Muscle layer of colon (tissue), 2 donors: ENCODE measurements around the gene OPHN1.

ENCODE experiments used
- H3K27ac ChIP-seq: one replicate; pipeline ENCODE4 v1.7.0; 2013; ENCODE audit warnings: low read depth, mild to moderate bottlenecking, low read length, moderate library complexity
- H3K27me3 ChIP-seq, 2 donors: one replicate each; pipeline ENCODE4 v1.7.0; 2013; ENCODE audit warnings: low read length in 2 of 2, mild to moderate bottlenecking in 2 of 2; ENCODE audit not compliant: insufficient read depth in 2 of 2, control insufficient read depth in 1 of 2
- H3K36me3 ChIP-seq: one replicate; pipeline ENCODE4 v1.7.0; 2013; ENCODE audit warnings: mild to moderate bottlenecking, low read length; ENCODE audit not compliant: insufficient read depth
- H3K4me1 ChIP-seq: one replicate; pipeline ENCODE4 v1.7.0; 2013; ENCODE audit warnings: mild to moderate bottlenecking, low read length; ENCODE audit not compliant: insufficient read depth
- H3K4me3 ChIP-seq, 2 donors: one replicate each; pipeline ENCODE4 v1.7.0; 2013; ENCODE audit warnings: low read length in 2 of 2, low read depth in 1 of 2, mild to moderate bottlenecking in 1 of 2, moderate library complexity in 1 of 2
- H3K9ac ChIP-seq: one replicate; pipeline ENCODE4 v1.7.0; 2013; ENCODE audit warnings: low read length
- H3K9me3 ChIP-seq: one replicate; pipeline ENCODE4 v1.7.0; 2013; ENCODE audit warnings: mild to moderate bottlenecking, low read length
- donor health status: abdominal sarcoma.
- donor health status: Adenocarcinoma of cecum.

The OPHN1 gene, protein sequence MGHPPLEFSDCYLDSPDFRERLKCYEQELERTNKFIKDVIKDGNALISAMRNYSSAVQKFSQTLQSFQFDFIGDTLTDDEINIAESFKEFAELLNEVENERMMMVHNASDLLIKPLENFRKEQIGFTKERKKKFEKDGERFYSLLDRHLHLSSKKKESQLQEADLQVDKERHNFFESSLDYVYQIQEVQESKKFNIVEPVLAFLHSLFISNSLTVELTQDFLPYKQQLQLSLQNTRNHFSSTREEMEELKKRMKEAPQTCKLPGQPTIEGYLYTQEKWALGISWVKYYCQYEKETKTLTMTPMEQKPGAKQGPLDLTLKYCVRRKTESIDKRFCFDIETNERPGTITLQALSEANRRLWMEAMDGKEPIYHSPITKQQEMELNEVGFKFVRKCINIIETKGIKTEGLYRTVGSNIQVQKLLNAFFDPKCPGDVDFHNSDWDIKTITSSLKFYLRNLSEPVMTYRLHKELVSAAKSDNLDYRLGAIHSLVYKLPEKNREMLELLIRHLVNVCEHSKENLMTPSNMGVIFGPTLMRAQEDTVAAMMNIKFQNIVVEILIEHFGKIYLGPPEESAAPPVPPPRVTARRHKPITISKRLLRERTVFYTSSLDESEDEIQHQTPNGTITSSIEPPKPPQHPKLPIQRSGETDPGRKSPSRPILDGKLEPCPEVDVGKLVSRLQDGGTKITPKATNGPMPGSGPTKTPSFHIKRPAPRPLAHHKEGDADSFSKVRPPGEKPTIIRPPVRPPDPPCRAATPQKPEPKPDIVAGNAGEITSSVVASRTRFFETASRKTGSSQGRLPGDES

DNA sequence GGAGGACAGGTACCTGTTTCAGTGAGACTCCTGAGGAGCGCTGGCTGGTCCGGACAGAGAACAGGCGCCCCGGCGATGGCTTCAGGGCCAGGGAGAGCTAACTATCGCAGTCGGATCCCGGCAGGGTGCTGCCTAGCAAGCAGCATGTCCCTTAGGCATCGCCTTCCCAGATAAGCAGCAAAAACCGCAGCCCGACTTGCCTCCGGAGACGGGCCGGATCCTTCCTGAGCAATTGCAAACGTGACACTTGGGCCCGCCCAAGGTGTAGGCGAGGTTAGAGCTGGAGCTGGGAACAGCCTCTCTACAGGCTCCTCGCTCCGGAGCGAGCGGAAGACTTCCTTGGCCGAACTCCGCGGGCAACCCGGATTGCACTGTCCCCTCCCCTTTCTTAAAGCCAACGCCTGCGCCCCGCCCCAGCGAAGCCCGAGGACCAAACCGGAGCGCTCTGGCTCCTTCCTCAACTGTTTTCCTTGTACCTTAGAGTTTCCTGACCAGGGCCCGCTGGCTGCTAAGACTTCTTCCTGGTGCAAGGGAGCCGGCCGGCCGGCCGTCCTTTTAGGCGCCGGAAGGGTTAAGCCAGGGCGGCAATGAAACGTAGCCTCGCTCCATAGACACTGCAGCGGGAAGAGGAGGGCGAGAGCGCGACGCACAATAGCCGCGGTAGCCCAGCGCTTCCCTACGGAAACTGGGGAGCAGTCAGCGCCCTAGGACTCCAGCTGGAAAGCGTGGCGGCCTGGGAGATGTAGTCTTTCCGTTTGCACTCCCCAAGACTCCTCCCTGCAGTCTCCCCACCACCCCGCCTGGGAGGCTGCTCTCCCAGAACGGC is at the start of gene OPHN1:
Gene OPHN1, minus strand, starts transcription at position 341 of the 826 bp plus-strand sequence. CDS start 475 bp downstream, outside the sequence.
- Histone ChIP-seq H3K36me3 (no peaks in the 10 kb centered on the region), H3K4me1 (peaks cover 18% of the 10 kb centered on the region), H3K4me3 (peak within 1 kb of the TSS; percentile 43 to 82), H3K27me3 (peaks cover 0 to 6% of the 10 kb centered on the region in 2 donors), H3K9me3 (no peaks in the 10 kb centered on the region), H3K9ac (peak within 1 kb of the TSS; percentile 67), H3K27ac (peak within 1 kb of the TSS; percentile 74)

DNA sequence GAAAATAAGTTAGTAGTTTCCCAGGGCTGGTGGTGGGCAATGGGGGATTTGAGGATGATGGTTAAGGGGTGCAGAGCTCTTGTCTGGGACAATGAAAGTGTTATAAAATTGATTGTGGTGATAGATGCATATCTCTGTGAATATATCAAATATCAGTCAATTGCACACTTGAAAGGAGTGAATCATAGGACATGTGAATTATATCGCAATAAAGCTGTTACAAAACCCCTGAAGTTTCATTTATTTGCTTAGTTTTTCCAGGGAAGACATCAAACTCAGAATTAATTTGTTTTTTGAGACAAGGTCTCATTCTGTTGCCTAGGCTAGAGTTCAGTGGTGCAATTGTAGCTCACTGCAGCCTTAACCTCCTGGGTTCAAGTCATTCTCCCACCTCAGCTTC is 47.7 kb upstream of the OPHN1 start:
- no peak overlapping the region for H3K27ac ChIP-seq
- H3K4me3 ChIP-seq, result no peak overlapping the region
- no peaks in the 10 kb centered on the region for H3K9me3 ChIP-seq
- H3K36me3 ChIP-seq, result no peaks in the 10 kb centered on the region
- H3K4me1 ChIP-seq, result no peaks in the 10 kb centered on the region
- no peak overlapping the region for H3K9ac ChIP-seq
- no peaks in the 10 kb centered on the region for H3K27me3 ChIP-seq

DNA sequence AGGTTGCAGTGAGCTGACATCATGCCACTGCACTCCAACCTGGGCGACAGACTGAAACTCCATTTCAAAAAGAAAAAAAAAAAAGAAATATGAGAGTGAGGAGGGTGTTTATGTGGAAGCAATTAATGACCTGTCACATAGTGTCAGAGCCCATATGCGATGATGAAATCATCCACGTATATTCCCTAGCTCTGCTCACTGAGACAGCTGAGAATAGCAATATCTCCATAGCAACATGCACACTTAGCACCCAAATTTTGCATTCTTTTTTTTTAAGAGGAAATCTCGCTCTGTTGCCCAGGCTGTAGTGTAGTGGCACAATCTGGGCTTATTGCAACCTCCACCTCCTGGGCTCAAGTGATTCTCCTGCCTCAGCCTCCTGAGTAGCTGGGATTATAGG is 31.5 kb upstream of the OPHN1 start:
- Histone ChIP-seq H3K4me3 (no peak overlapping the region), H3K27ac (no peak overlapping the region)

DNA sequence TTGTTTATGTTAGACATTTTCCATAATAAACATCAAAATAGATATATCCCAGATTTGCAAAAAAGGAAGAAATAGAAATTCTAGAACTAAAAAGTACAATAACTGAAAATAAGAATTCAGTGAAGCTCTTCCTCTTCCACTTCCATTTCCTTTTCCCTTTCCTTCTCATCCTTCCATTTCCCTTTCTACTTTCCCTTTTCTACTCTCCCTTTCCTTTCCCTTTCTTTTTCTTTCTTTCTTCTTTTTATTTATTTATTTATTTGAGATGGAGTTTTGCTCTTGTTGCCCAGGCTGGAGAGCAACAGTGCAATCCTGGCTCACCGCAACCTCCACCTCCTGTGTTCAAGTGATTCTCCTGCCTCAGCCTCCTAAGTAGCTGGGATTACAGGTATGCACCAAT is 30.6 kb upstream of the OPHN1 start:
- no peaks in the 10 kb centered on the region for H3K4me1 ChIP-seq
- H3K36me3 ChIP-seq, result no peaks in the 10 kb centered on the region
- no peak overlapping the region for H3K4me3 ChIP-seq
- no peak overlapping the region for H3K9ac ChIP-seq
- no peaks in the 10 kb centered on the region for H3K9me3 ChIP-seq
- peaks cover 0 to 4% of the 10 kb centered on the region in 2 donors for H3K27me3 ChIP-seq
- no peak overlapping the region for H3K27ac ChIP-seq

More for the DNA sequence above, 31.5 kb upstream of the OPHN1 start:
- no peaks in the 10 kb centered on the region for H3K4me1 ChIP-seq
- H3K9ac ChIP-seq, result no peak overlapping the region
- no peaks in the 10 kb centered on the region for H3K9me3 ChIP-seq
- no peaks in the 10 kb centered on the region for H3K36me3 ChIP-seq
- no peaks in the 10 kb centered on the region for H3K27me3 ChIP-seq

DNA sequence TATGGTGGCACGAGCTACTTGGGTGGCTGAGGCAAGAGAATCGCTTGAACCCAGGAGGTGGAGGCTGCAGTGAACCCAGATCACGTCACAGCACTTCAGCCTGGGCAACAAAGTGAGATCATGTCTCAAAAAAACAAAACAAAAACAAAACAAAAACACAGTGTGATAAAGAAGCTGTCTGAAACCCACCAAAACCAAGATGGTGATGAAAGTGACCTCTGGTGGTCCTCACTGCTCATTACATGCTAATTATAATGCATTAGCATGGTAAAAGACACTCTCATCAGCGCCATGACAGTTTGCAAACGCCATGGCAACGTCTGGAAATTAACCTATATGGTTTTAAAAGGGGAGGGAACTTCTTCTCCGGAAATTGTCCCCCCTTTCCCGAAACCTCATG is 29.4 kb upstream of the OPHN1 start:
- Histone ChIP-seq H3K9ac (no peak overlapping the region), H3K27me3 (peaks cover 0 to 4% of the 10 kb centered on the region in 2 donors), H3K36me3 (no peaks in the 10 kb centered on the region), H3K9me3 (no peaks in the 10 kb centered on the region), H3K27ac (no peak overlapping the region), H3K4me1 (no peaks in the 10 kb centered on the region), H3K4me3 (no peak overlapping the region)

DNA sequence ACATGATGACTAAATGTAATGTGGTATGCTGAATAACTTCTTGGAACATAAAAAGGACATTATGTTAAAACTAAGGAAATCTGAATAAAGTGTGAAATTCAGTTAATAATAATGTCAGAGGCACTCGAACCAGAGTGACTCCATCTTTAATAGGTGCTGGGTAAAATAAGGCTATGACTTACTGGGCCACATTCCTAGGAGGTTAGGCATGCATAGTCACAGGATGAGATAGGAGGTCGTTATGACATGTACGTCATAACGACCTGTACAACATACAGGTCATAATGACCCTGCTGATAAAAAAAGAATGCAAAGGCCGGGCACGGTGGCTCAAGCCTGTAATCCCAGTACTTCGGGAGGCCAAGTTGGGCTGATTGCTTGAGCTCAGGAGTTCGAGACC is 28.9 kb upstream of the OPHN1 start:
- no peak overlapping the region for H3K9ac ChIP-seq

DNA sequence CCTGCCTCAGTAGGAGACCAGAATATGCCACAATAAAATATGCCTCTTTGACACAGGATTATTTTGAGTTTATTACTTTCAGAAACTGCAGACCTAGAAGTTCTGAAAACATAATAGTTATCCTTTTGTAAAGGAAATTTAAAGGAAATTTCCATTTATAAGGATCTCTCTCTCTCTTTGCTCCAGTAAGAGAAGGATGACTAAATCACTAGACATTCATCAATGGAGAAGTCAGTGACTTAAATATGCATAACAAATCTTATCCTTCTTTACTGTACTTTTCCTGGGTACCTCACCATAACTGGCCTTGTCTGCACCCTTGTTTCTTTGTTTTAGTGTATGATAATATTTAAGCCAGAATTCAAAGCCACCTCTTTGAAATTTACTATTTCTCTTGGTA is 28.3 kb upstream of the OPHN1 start:
- H3K36me3 ChIP-seq, result no peaks in the 10 kb centered on the region

More for the DNA sequence above, 28.9 kb upstream of the OPHN1 start:
- Histone ChIP-seq H3K27me3 (peaks cover 0 to 4% of the 10 kb centered on the region in 2 donors), H3K4me3 (no peak overlapping the region), H3K36me3 (no peaks in the 10 kb centered on the region), H3K4me1 (no peaks in the 10 kb centered on the region), H3K9me3 (no peaks in the 10 kb centered on the region), H3K27ac (no peak overlapping the region)

DNA sequence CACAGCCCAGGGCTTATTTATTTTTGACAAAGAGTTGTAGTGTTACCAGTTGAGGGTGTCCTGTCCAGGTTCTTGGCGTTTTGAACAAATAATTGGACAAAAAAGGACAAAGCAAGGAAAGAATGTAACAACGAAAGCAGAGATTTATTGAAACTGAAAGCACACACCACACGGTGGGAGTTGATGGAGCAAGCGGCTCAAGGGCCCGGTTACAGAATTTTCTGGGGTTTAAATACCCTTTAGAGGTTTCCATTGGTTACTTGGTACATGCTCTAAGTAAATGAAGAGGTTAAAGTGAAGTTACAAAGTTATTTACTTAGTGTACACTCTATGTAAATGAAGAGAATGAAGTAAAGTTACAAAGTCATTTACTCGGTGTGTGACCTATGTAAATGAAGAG is 27.8 kb upstream of the OPHN1 start:
- no peaks in the 10 kb centered on the region for H3K4me1 ChIP-seq
- no peaks in the 10 kb centered on the region for H3K36me3 ChIP-seq
- H3K27ac ChIP-seq, result no peak overlapping the region
- H3K4me3 ChIP-seq, result no peak overlapping the region
- no peaks in the 10 kb centered on the region for H3K9me3 ChIP-seq
- H3K9ac ChIP-seq, result no peak overlapping the region
- H3K27me3 ChIP-seq, result peaks cover 0 to 4% of the 10 kb centered on the region in 2 donors

More for the DNA sequence above, 28.3 kb upstream of the OPHN1 start:
- no peaks in the 10 kb centered on the region for H3K4me1 ChIP-seq
- no peak overlapping the region for H3K27ac ChIP-seq
- no peaks in the 10 kb centered on the region for H3K9me3 ChIP-seq
- no peak overlapping the region for H3K4me3 ChIP-seq
- no peak overlapping the region for H3K9ac ChIP-seq
- H3K27me3 ChIP-seq, result peaks cover 0 to 4% of the 10 kb centered on the region in 2 donors

DNA sequence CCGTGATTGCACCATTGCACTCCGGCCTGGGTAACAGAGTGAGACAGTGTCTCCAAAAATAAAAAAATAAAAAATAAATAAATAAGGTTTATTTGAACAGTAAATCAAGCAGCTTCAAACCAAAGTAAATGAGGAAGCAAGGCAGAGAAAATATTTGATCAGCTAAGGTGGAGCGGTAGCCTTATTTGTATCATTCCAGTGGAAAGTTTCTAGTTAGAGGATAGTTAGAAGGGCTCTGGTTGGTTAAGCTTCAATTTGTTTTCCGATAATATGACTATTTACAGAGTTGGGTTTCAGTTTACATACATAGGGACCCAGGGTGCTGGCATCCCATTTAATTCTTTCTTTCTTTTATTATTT is 21.8 kb upstream of the OPHN1 start:
- Histone ChIP-seq H3K4me3 (no peak overlapping the region), H3K9ac (no peak overlapping the region), H3K9me3 (no peaks in the 10 kb centered on the region), H3K27ac (no peak overlapping the region), H3K36me3 (no peaks in the 10 kb centered on the region), H3K27me3 (peaks cover 0 to 4% of the 10 kb centered on the region in 2 donors), H3K4me1 (no peaks in the 10 kb centered on the region)

DNA sequence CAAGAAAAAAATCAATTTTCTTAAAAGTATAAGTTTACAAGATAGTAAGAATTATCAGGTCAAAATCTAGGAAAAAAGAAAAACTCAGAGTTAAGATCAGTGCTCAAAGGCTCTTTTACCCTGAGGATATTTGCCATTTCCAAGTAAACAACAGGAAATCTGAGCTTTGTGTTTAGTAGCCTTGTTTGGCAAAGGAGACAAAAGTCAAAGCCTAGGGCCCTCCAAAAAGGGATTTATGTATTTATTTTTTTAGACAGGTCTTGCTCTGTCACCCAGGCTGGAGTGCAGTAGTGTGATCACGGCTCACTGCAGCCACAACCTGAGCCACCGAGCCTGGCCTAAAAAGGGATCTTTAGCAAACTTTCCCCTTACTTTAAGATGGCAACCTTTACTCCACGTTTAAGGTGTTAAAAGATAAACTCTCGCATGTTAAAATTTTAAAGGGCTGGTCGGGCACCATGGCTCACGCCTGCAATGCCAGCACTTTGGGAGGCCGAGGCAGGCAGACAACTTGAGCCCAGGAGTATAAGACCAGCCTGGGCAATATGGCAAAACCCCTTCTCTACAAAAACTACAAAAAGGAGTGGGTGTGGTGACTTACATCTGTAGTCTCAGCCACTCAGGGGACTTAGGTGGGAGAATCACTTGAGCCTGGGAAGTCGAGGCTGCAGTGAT is 21.3 kb upstream of the OPHN1 start:
- Histone ChIP-seq H3K9ac (no peak overlapping the region), H3K9me3 (no peaks in the 10 kb centered on the region), H3K4me3 (no peak overlapping the region), H3K4me1 (no peaks in the 10 kb centered on the region), H3K27ac (no peak overlapping the region), H3K36me3 (no peaks in the 10 kb centered on the region), H3K27me3 (peaks cover 0 to 4% of the 10 kb centered on the region in 2 donors)
